Measurements from ENCODE around the gene PSMG1. TPM values are rescaled to one million over a fixed set of nuclear protein-coding genes. Genes with fewer than 3 reads are reported as not detected.
A peak's percentile ranks its signal among the peaks of the same experiment; 100 is the strongest.

PSMG1 gene
- total and polyA plus RNA-seq, 2 donors (not counting 3 experiments of a cell fraction or from before 2014, with no cell fraction given), result 43.2 to 75.9 TPM

GRCh38 chr21:39144191-39144590, 39.1 kb downstream of the PSMG1 start:
- no peak overlapping the region for H3K4me2 ChIP-seq (ENCODE audit: insufficient read depth, low read length)
- H3K9ac ChIP-seq (replicated peaks; ENCODE audit: extremely low read depth, insufficient read depth, low read length), result no peak overlapping the region
- dilution Hi-C loops (cut with MboI; ENCODE audit: extremely low pct_ligation_motif_present, low sequenced_read_pairs), result no loop called here
- ChIA-PET CTCF (interaction anchor here (0.7 kb wide), 1 partner anchor 410 kb away, joined by 3 read pairs; no protein-coding TSS in a partner anchor), POLR2A (no interaction called here)
- H3K4me3 ChIP-seq (replicated peaks in 1 of 3; ENCODE audit: insufficient read depth in 1 of 3, low read depth in 1 of 3, low read length in 3 of 3), result no peak overlapping the region
- DNase-seq (ENCODE audit: low read depth, low spot score) (no peak), FAIRE-seq (no peak)
- no peaks in the 10 kb centered on the region for H3K9me1 ChIP-seq (replicated peaks; ENCODE audit: control insufficient read depth, extremely low read depth, insufficient read depth, low read length)
- H3K27ac ChIP-seq (ENCODE audit: insufficient read depth, low read depth, low read length), result no peak overlapping the region
- H3K4me1 ChIP-seq (ENCODE audit: control insufficient read depth, extremely low read depth, insufficient read depth, low read length), result no peaks in the 10 kb centered on the region
- no peak for TF ChIP-seq JUN (IDR thresholded peaks at IDR 0.05; ENCODE audit: borderline replicate concordance, insufficient read depth, insufficient read length, low read depth)
- BruUV-seq (replicated peaks), result no TSS peak
- intact Hi-C loops (cut with micrococcal nuclease), result no loop called here
- no peaks in the 10 kb centered on the region for H3K9me3 ChIP-seq (replicated peaks; ENCODE audit: control insufficient read depth, insufficient read depth, low read length)
- no peaks in the 10 kb centered on the region for H3K27me3 ChIP-seq (ENCODE audit: control insufficient read depth in 2 of 2, insufficient read depth in 2 of 2, low read length in 2 of 2)
- no peaks in the 10 kb centered on the region for H4K20me1 ChIP-seq (replicated peaks; ENCODE audit: control insufficient read depth, extremely low read depth, insufficient read depth, low read length)
- H3K36me3 ChIP-seq (ENCODE audit: control insufficient read depth in 2 of 2, extremely low read depth in 1 of 2, insufficient read depth in 2 of 2, low read length in 2 of 2), result no peaks in the 10 kb centered on the region
- H3K79me2 ChIP-seq (ENCODE audit: control insufficient read depth, insufficient read depth, low read length), result no peaks in the 10 kb centered on the region
- H2AFZ ChIP-seq (ENCODE audit: low read depth, low read length), result no peak overlapping the region

- no TSS peak for BruUV-seq (replicated peaks)
- DNase-seq (ENCODE audit: low read depth, low spot score) (no peak), FAIRE-seq (no peak)
- Histone ChIP-seq H3K27ac (ENCODE audit: insufficient read depth, low read depth, low read length) (no peak overlapping the region), H3K9ac (replicated peaks; ENCODE audit: extremely low read depth, insufficient read depth, low read length) (no peak overlapping the region), H3K9me1 (replicated peaks; ENCODE audit: control insufficient read depth, extremely low read depth, insufficient read depth, low read length) (no peaks in the 10 kb centered on the region), H3K4me2 (ENCODE audit: insufficient read depth, low read length) (no peak overlapping the region), H3K4me1 (ENCODE audit: control insufficient read depth, extremely low read depth, insufficient read depth, low read length) (no peaks in the 10 kb centered on the region), H3K79me2 (ENCODE audit: control insufficient read depth, insufficient read depth, low read length) (no peaks in the 10 kb centered on the region), H3K36me3 (ENCODE audit: control insufficient read depth in 2 of 2, extremely low read depth in 1 of 2, insufficient read depth in 2 of 2, low read length in 2 of 2) (no peaks in the 10 kb centered on the region), H4K20me1 (replicated peaks; ENCODE audit: control insufficient read depth, extremely low read depth, insufficient read depth, low read length) (no peaks in the 10 kb centered on the region), H3K4me3 (replicated peaks in 1 of 3; ENCODE audit: insufficient read depth in 1 of 3, low read depth in 1 of 3, low read length in 3 of 3) (no peak overlapping the region), H3K27me3 (ENCODE audit: control insufficient read depth in 2 of 2, insufficient read depth in 2 of 2, low read length in 2 of 2) (no peaks in the 10 kb centered on the region), H2AFZ (ENCODE audit: low read depth, low read length) (no peak overlapping the region), H3K9me3 (replicated peaks; ENCODE audit: control insufficient read depth, insufficient read depth, low read length) (no peaks in the 10 kb centered on the region)
- no peak for TF ChIP-seq JUN (IDR thresholded peaks at IDR 0.05; ENCODE audit: borderline replicate concordance, insufficient read depth, insufficient read length, low read depth)
- no peak for TF ChIP-seq MYC (IDR thresholded peaks at IDR 0.05; ENCODE audit: low read depth, low read length)
- peak; percentile 8 for TF ChIP-seq FOS (IDR thresholded peaks at IDR 0.05; ENCODE audit: borderline replicate concordance, insufficient read depth, low read length)
- no peak for TF ChIP-seq CTCF (IDR thresholded peaks at IDR 0.05; ENCODE audit: extremely low read depth in 1 of 2, insufficient read depth in 1 of 2, low read depth in 1 of 2, low read length in 2 of 2)
- intact Hi-C loops (cut with micrococcal nuclease), result no loop called here
- dilution Hi-C loops (cut with MboI; ENCODE audit: extremely low pct_ligation_motif_present, low sequenced_read_pairs), result no loop called here
- POLR2A ChIA-PET, result no interaction called here
- CTCF ChIA-PET, result no interaction called here
Observed at GRCh38 chr21:39142972-39143371, 40.3 kb downstream of the PSMG1 start.
